GM12864 (cell line): ENCODE measurements around the gene SPACDR.
A peak's percentile ranks its signal among the peaks of the same experiment; 100 is the strongest.

ENCODE experiments used
- DNase-seq: peaks from one replicate; pipeline ENCODE4 v3.0.0-alpha.2; 2011; ENCODE audit warnings: low read depth
- H3K4me3 ChIP-seq: 2 replicates; pipeline ENCODE4 v1.5.1; 2011; ENCODE audit warnings: mild to moderate bottlenecking, low read depth, low read length, control low read depth
- TF ChIP-seq, protein P1 (sequence below): IDR thresholded peaks from 2 replicates; pipeline ENCODE4 v1.5.1; 2011; ENCODE audit warnings: low read depth, mild to moderate bottlenecking, moderate library complexity, low read length, control low read depth, inconsistent platforms; ENCODE audit errors: missing control alignments

Gene SPACDR

DNA sequence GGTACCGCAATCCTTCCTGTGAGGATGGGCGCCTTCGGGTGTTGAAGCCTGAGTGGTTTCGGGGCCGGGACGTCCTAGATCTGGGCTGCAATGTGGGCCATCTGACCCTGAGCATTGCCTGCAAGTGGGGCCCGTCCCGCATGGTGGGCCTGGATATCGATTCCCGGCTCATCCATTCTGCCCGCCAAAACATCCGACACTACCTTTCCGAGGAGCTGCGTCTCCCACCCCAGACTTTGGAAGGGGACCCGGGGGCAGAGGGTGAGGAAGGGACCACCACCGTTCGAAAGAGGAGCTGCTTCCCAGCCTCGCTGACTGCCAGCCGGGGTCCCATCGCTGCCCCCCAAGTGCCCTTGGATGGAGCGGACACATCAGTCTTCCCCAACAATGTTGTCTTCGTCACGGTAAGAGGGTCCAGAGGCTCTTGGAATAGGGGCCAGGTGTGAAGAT lies 32.7 kb downstream of the SPACDR start:
- DNase-seq, result no peak

DNA sequence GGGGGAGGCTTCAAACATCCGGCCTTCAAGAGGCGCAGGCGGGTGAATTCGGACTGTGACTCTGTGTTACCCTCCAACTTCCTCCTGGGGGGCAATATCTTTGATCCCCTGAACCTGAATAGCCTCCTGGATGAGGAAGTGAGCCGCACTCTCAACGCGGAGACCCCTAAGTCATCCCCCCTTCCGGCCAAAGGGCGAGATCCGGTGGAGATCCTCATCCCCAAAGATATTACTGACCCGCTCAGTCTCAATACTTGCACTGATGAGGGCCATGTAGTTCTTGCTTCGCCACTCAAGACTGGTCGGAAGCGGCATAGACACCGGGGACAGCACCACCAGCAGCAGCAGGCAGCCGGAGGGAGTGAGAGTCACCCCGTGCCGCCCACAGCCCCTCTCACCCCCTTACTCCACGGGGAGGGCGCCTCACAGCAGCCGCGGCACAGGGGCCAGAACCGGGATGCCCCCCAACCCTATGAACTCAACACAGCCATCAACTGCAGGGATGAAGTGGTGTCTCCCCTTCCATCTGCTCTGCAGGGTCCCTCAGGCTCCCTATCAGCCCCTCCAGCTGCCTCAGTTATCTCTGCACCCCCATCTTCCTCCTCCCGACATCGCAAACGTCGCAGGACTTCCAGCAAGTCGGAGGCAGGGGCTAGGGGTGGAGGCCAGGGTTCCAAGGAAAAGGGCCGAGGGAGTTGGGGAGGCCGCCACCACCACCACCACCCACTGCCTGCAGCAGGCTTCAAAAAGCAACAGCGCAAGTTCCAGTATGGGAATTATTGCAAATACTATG lies 33.4 kb downstream of the SPACDR start:
- TF ChIP-seq, protein P1, sequence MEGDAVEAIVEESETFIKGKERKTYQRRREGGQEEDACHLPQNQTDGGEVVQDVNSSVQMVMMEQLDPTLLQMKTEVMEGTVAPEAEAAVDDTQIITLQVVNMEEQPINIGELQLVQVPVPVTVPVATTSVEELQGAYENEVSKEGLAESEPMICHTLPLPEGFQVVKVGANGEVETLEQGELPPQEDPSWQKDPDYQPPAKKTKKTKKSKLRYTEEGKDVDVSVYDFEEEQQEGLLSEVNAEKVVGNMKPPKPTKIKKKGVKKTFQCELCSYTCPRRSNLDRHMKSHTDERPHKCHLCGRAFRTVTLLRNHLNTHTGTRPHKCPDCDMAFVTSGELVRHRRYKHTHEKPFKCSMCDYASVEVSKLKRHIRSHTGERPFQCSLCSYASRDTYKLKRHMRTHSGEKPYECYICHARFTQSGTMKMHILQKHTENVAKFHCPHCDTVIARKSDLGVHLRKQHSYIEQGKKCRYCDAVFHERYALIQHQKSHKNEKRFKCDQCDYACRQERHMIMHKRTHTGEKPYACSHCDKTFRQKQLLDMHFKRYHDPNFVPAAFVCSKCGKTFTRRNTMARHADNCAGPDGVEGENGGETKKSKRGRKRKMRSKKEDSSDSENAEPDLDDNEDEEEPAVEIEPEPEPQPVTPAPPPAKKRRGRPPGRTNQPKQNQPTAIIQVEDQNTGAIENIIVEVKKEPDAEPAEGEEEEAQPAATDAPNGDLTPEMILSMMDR, result no peak
- no peak for DNase-seq
- H3K4me3 ChIP-seq, result peak overlapping the region; percentile 94

More for the DNA sequence above, 32.7 kb downstream of the SPACDR start:
- TF ChIP-seq, protein P1, result no peak
- H3K4me3 ChIP-seq, result peak overlapping the region; percentile 94

DNA sequence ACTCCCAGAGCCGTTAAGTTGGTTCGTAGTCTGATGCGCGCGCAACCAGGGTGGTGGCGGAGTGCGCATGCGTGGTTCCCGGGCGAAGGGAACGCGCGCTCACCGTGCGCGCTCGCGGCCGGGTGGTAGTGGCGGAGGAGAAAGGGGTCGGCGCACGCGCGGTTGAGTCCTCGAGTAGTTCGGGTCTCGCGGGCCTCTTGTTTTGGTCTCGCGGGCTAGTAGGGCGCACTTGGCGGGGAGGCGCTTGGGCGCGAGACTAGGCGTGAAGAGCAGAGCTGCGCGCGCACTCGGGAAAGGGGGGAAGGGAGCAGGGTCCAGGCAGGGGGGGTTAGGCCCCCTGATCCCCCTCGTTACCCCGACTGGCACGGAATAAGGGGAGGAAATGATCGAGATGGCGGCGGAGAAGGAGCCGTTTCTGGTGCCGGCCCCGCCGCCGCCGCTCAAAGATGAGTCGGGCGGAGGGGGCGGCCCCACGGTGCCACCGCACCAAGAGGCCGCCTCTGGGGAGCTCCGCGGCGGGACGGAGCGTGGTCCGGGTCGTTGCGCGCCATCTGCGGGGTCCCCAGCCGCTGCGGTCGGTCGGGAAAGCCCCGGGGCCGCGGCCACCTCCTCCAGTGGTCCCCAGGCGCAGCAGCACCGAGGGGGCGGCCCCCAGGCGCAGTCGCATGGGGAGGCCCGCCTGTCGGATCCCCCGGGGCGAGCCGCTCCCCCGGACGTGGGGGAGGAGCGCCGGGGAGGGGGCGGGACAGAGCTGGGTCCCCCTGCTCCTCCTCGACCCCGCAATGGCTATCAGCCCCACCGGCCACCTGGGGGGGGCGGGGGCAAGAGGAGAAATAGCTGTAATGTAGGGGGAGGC lies 34.2 kb downstream of the SPACDR start, which contains the start of gene MEPCE:
Gene MEPCE (plus strand): TSS at position 195 of the 856 bp plus-strand sequence. CDS start 188 bp downstream, at position 383.
- TF ChIP-seq, protein P1, result no peak
- peak; percentile 84 for DNase-seq
- H3K4me3 ChIP-seq, result peak within 1 kb of the TSS; percentile 94

DNA sequence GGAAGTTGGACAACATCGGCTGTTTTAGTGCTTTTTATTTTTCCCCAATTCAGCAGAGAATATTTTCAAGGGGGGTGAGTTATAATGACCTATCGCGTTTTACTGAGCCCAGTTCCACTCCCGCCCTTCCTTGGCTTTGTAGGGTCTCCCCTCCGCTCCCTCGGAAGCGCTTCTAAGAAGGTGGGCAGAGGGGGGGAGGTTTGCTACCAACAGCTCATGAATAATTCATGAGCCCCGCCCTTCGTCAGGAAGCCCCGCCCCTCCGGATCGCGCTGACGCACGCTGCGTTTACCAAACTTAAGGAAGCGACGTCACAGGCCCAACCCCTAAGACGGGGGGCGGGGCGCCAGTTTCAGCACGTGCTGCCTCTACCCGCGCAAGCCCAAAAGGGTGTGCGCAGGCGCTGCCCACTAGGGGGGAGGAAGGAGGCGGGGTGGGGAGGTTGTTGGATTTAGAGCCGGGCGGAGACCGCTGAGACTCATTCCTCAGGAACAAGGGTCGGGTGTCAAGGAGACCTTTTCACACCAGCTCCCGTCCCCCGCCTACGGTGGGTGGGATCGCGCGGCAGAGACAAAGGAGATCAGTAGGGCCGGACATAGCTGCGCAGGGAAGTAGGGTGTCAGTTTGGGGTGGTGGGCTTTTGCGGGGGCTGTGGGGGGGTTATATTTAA lies 35.0 kb downstream of the SPACDR start:
- TF ChIP-seq, protein P1, result peak; percentile 12
- DNase-seq, result peak; percentile 98

DNA sequence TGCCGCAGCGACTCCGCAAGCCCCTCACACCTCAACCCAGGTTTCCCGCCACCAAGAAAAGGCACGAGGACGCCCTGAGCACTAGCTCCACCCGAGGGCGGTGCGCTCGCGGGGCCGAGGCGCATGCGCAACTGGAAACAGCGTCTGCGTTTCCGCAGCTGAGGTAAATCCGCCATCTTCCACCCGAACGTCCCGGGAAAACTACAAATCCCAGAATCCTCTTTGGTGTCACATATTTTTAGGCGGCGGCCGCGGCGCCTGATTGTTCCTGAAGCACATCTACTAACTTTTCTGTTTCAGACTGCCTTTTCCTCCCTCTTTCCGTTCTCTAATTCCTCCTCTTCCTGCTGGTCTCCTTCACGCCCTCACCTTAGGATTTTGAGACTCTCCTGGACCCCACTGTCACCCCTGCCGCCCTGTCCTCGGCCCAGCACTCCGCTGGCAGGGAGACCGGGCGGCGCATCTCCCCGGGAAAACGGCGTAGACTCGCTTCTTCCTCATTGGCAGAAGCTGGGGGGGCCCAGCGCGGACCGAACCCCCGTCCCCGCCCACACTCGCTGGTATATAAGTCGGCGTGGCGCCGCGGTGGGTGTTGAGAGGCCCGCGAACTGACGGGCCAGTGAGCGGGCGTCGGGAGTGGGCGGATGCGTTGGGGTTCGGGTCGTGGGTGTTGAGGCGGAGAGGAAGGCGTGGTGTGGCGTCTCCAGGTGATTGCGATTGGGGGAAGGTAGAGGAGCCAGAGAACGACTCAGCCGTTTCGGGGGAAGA lies 35.7 kb downstream of the SPACDR start, which contains the start of gene ZCWPW1:
Gene ZCWPW1 (minus strand): TSS at position 505 of the 768 bp plus-strand sequence. CDS start 8,054 bp downstream, outside the sequence.
- peak; percentile 94 for DNase-seq
- peak within 1 kb of the TSS; percentile 94 for H3K4me3 ChIP-seq
- TF ChIP-seq, protein P1, result no peak

More for the DNA sequence above, 35.0 kb downstream of the SPACDR start:
- H3K4me3 ChIP-seq, result peak overlapping the region; percentile 94

DNA sequence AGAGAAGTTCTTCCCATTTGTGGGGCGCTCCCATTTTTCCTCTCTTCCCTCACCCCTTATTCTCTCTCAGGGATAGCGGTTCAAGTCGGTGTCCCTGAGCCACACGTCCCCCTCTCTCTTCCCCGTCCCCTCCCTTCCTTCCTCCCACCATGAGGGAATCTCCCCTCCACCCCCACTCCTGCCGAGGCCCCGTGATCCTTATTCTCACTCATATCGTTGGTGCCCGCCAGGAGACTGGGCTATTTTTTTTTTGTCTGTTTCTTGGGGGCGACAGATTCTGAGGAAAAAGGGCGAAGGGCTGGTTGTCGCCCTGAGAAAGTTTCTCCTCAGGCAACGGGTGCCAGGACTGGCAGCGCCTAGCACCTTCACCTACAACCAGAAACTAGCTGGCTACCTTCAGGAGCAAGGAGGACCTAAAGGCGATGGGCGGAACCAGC lies 36.3 kb downstream of the SPACDR start:
- H3K4me3 ChIP-seq, result no peak overlapping the region; the same call in 1 of the 2 replicates

More for the DNA sequence above, 36.3 kb downstream of the SPACDR start:
- DNase-seq, result no peak
- TF ChIP-seq, protein P1, result no peak
